GM18951 (cell line): Measurements from ENCODE around the gene MCHR1.

ENCODE experiments used
- POLR2A ChIP-seq: IDR thresholded peaks from 4 replicates; pipeline ENCODE4 v1.6.1; 2011; ENCODE audit warnings: mild to moderate bottlenecking; ENCODE audit not compliant: insufficient read length, insufficient read depth; ENCODE audit errors: extremely low read depth
- in situ Hi-C: fragments of 300-500 bp; cut with MboI; formaldehyde crosslinking; loops from one replicate; pipeline ENCODE4 v1.12.0; 2022; ENCODE audit warnings: low sequenced_read_pairs, mixed read lengths, inconsistent platforms; ENCODE audit not compliant: unreplicated experiment

MCHR1 gene

GRCh38 chr22:40681451-40681850 lies 2.2 kb downstream of the MCHR1 start:
- in situ Hi-C loops = no loop called here
- TF ChIP-seq POLR2A = no peak

DNA sequence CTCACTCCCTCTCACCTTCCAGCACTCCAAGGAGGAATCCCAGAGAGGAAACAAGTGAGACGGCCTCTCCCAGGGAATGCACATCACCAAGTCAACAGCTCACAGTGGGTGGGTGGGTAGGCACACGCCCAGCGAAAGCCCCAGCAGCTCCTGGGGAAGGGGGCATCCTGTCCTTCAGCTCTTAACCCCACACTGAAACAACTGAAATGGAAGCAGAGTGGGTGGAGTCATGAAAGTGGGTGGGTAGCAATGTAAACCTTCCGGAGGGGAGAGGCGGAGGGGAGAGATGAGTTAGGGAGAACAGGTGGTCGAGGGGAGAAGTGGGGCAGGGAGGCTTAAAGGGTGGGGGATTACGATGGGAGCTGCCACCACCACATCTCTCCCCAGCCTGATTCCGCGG lies 5.4 kb downstream of the MCHR1 start:
- no peak for TF ChIP-seq POLR2A
- in situ Hi-C loops = no loop called here

- in situ Hi-C loops = no loop called here
- no peak for TF ChIP-seq POLR2A
Measured at GRCh38 chr22:40685406-40685805, 6.1 kb downstream of the MCHR1 start.

DNA sequence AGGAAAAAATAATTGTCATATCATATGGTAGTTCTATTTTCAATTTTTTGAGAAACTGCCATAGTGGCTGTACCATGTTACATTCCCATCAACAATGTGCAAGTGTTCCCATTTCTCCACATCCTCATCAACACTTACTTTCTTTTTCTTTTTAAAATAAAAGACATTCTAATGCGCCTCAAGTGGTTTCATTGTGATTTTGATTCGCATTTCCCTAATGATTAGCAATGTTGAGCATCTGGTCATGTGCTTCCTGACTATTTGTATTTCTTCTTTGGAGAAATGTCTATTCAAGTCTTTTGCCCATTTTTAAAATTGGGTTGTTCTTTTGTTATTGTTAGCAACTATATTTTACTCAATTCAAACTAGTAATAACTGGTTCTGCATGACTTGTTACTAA lies 8.4 kb downstream of the MCHR1 start:
- in situ Hi-C loops = no loop called here
- no peak for TF ChIP-seq POLR2A

- in situ Hi-C loops = no loop called here
- TF ChIP-seq POLR2A = no peak
Measured at GRCh38 chr22:40690370-40690769, 11.1 kb downstream of the MCHR1 start.

DNA sequence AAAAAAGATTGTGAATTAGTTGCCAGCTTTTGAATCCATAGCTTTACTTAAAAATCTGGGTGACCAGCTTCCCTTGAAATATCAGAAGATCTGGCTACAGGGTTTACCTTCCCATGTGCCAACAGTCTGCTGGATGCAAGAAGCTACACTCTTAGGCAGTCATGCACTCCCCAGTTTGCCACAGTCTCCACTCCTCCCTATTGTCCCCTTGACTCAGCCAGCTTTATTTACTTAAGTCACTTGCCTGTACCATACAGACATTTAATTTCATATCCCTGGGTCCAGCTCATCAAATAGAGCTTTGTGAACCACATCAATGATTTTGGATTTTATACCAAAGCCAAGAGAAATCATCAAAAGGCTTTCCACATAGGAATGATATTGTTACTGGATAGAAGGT lies 12.2 kb downstream of the MCHR1 start:
- in situ Hi-C loops = no loop called here
- TF ChIP-seq POLR2A = no peak

DNA sequence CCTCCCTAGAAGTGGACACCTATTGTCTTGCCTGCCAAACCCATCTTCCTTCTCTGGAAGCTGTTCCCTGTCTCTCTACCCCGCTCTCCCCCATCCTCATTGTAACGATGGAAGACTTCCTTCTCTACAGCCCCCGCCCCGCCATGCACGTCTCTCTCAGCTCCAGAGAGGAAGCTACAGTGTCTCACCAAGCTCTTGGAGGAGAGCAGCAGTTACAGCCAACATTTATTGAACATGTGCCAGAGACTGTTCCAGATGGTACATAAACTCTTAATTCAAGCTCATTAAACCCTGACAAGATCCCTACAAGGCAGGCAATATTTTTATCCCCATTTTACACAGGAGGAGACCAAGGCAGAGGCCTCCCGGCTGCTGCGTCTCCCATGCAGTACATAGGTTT lies 15.1 kb downstream of the MCHR1 start:
- TF ChIP-seq POLR2A = no peak
- in situ Hi-C loops = no loop called here

GRCh38 chr22:40701274-40701673 lies 22.0 kb downstream of the MCHR1 start:
- no peak for TF ChIP-seq POLR2A
- in situ Hi-C loops = no loop called here

GRCh38 chr22:40703174-40703573 lies 23.9 kb downstream of the MCHR1 start:
- in situ Hi-C loops = no loop called here
- no peak for TF ChIP-seq POLR2A

GRCh38 chr22:40703736-40704135 lies 24.5 kb downstream of the MCHR1 start:
- in situ Hi-C loops = no loop called here
- no peak for TF ChIP-seq POLR2A

GRCh38 chr22:40705918-40706682 lies 26.8 kb downstream of the MCHR1 start:
- in situ Hi-C loops = no loop called here
- TF ChIP-seq POLR2A = no peak

- in situ Hi-C loops = no loop called here
- TF ChIP-seq POLR2A = no peak
Measured at GRCh38 chr22:40707154-40707553, 27.9 kb downstream of the MCHR1 start.

- no peak for TF ChIP-seq POLR2A
- in situ Hi-C loops = no loop called here
Measured at GRCh38 chr22:40708177-40708576, 28.9 kb downstream of the MCHR1 start.

DNA sequence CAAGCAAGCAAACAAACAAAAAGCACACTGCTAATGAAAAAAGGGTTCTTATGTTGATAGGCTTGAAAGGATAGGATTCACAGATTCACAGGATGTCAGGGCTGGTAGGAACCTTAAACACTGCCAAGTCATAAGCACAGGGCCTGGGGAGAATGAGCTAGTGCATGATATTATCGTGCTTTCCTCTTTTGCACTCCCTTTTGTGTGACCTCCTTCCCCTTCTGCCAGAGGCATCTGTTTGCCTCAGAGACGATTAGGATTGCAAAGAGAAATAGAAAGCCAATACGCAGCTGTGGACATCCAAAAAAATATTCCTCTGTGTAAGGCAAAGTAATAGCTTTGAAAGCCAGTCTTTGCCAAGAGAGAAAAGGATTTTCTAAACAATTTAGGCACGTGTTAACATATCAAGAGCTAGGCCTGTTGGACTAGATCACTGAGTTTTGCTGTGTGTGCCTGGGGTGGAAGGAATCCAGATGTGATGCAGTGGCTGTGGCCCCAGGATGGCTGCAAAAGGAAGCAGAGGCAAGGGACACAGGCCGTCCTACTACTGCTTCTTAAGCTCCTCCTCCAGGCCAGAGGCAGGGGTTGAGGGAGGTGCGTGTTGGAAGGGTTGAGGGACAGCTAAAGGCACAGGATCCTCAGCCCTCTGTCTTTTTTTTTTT lies 30.6 kb downstream of the MCHR1 start:
- TF ChIP-seq POLR2A = no peak
- in situ Hi-C loops = no loop called here
